Activated CD4-positive, alpha-beta T cell treated with anti-CD3 and anti-CD28 coated beads, Interleukin-2, amount 10 ng/mL, durations not matched to agents 7 days and 5 days (primary cell): ENCODE results near the gene RIC8A. TPM values are rescaled to one million over a fixed set of nuclear protein-coding genes. Genes with fewer than 3 reads are reported as not detected.

Source experiments
- CTCF ChIA-PET: fragments of 350-600 bp; sonication (Branson Sonifier 250); formaldehyde crosslinking; loops from one replicate; lab custom pipeline; 2021; ENCODE audit warnings: antibody characterized with exemption; lab: Charles Lee
- POLR2A ChIA-PET: fragments of 350-600 bp; sonication (Branson Sonifier 250); formaldehyde crosslinking; loops from one replicate; lab custom pipeline; 2021; ENCODE audit warnings: antibody characterized with exemption; lab: Charles Lee
- DNase-seq: peaks from one replicate; pipeline ENCODE4 v3.0.0-alpha.2; 2020
- H3K27ac Mint-ChIP-seq: one replicate; pipeline ENCODE4 v1.8.0; 2021; ENCODE audit warnings: mild to moderate bottlenecking, moderate library complexity, mixed read lengths
- H3K27me3 Mint-ChIP-seq: one replicate; pipeline ENCODE4 v1.8.0; 2021; ENCODE audit warnings: mixed read lengths
- H3K36me3 Mint-ChIP-seq: one replicate; pipeline ENCODE4 v1.8.0; 2021; ENCODE audit warnings: low read depth, mixed read lengths
- H3K4me1 Mint-ChIP-seq: one replicate; pipeline ENCODE4 v1.8.0; 2021; ENCODE audit warnings: mixed read lengths
- H3K4me3 Mint-ChIP-seq: one replicate; pipeline ENCODE4 v1.8.0; 2021; ENCODE audit warnings: mild to moderate bottlenecking, moderate library complexity, mixed read lengths
- H3K9me3 Mint-ChIP-seq: one replicate; pipeline ENCODE4 v1.8.0; 2021; ENCODE audit warnings: mixed read lengths
- total RNA-seq, 2 experiments: library from RNA; stranded (reverse); gene quantifications; one replicate each; pipeline ENCODE4 v1.2.3, GENCODE V29; 2021

The RIC8A gene
- total RNA-seq, 2 experiments from 2014 or later: 111 to 124 TPM

- Mint-ChIP-seq H3K27ac (peak overlapping the region; percentile 99), H3K27me3 (no peaks in the 10 kb centered on the region), H3K9me3 (no peaks in the 10 kb centered on the region), H3K36me3 (peaks cover 56% of the 10 kb centered on the region), H3K4me3 (peak overlapping the region; percentile 95), H3K4me1 (peaks cover 43% of the 10 kb centered on the region)
- POLR2A ChIA-PET: interaction anchor here (0.8 to 1.4 kb wide), 4 partner anchors 80 to 241 kb away, joined by 4 read pairs; no protein-coding TSS in a partner anchor
- no peak for DNase-seq
- CTCF ChIA-PET: interaction anchor here (0.5 to 1.8 kb wide), 8 partner anchors 11 to 238 kb away, joined by 3 to 6 read pairs (median 4); a partner anchor contains a TSS
These were observed 314 bp downstream of the RIC8A start for GRCh38 chr11:207863-208180.

GRCh38 chr11:208181-208916, 841 bp downstream of the RIC8A start:
- Mint-ChIP-seq H3K4me1 (peaks cover 38% of the 10 kb centered on the region), H3K9me3 (no peaks in the 10 kb centered on the region), H3K4me3 (peak overlapping the region; percentile 95), H3K36me3 (peaks cover 53% of the 10 kb centered on the region), H3K27me3 (no peaks in the 10 kb centered on the region), H3K27ac (peak overlapping the region; percentile 99)
- ChIA-PET CTCF (interaction anchor here (1.4 to 2.1 kb wide), 2 partner anchors 42 to 122 kb away, joined by 3 to 9 read pairs; no protein-coding TSS in a partner anchor), POLR2A (interaction anchor here (0.6 kb wide), 2 partner anchors 8 to 168 kb away, joined by 3 read pairs; no protein-coding TSS in a partner anchor)
- peak; percentile 87 for DNase-seq

- no peak for DNase-seq
- peaks cover 52% of the 10 kb centered on the region for H3K36me3 Mint-ChIP-seq
- H3K27ac Mint-ChIP-seq: peak overlapping the region; percentile 99
- peaks cover 32% of the 10 kb centered on the region for H3K4me1 Mint-ChIP-seq
- peak overlapping the region; percentile 95 for H3K4me3 Mint-ChIP-seq
- no peaks in the 10 kb centered on the region for H3K9me3 Mint-ChIP-seq
- CTCF ChIA-PET: interaction anchor here (2.1 kb wide), 1 partner anchor 42 kb away, joined by 9 read pairs; no protein-coding TSS in a partner anchor
- no peaks in the 10 kb centered on the region for H3K27me3 Mint-ChIP-seq
- POLR2A ChIA-PET: interaction anchor here (0.6 kb wide), 1 partner anchor 168 kb away, joined by 3 read pairs; no protein-coding TSS in a partner anchor
These were observed 1.4 kb downstream of the RIC8A start for GRCh38 chr11:208917-209260.

- Mint-ChIP-seq H3K27me3 (no peaks in the 10 kb centered on the region), H3K4me3 (peak overlapping the region; percentile 95), H3K4me1 (peaks cover 29% of the 10 kb centered on the region), H3K9me3 (no peaks in the 10 kb centered on the region), H3K27ac (peak overlapping the region; percentile 99), H3K36me3 (peaks cover 51% of the 10 kb centered on the region)
- CTCF ChIA-PET: interaction anchor here (0.6 to 2.1 kb wide), 2 partner anchors 13 to 41 kb away, joined by 3 to 9 read pairs; no protein-coding TSS in a partner anchor
- DNase-seq: no peak
- POLR2A ChIA-PET: interaction anchor here (0.6 kb wide), 1 partner anchor 167 kb away, joined by 3 read pairs; no protein-coding TSS in a partner anchor
These were observed 2.0 kb downstream of the RIC8A start for GRCh38 chr11:209275-210121.

- Mint-ChIP-seq H3K4me3 (peak overlapping the region; percentile 95), H3K36me3 (peaks cover 55% of the 10 kb centered on the region), H3K9me3 (no peaks in the 10 kb centered on the region), H3K4me1 (peaks cover 24% of the 10 kb centered on the region), H3K27ac (peak overlapping the region; percentile 50), H3K27me3 (no peaks in the 10 kb centered on the region)
- DNase-seq: no peak
- ChIA-PET CTCF (interaction anchor here (2.1 kb wide), 1 partner anchor 40 kb away, joined by 9 read pairs; no protein-coding TSS in a partner anchor), POLR2A (no interaction called here)
These were observed 2.8 kb downstream of the RIC8A start for GRCh38 chr11:210122-210802.

- CTCF ChIA-PET: no interaction called here
- H3K4me1 Mint-ChIP-seq: peaks cover 18% of the 10 kb centered on the region
- no peak for DNase-seq
- no peak overlapping the region for H3K27ac Mint-ChIP-seq
- peak overlapping the region; percentile 51 for H3K4me3 Mint-ChIP-seq
- no peaks in the 10 kb centered on the region for H3K9me3 Mint-ChIP-seq
- POLR2A ChIA-PET: no interaction called here
- H3K36me3 Mint-ChIP-seq: peaks cover 57% of the 10 kb centered on the region
- H3K27me3 Mint-ChIP-seq: no peaks in the 10 kb centered on the region
These were observed 3.3 kb downstream of the RIC8A start for GRCh38 chr11:210803-211180.

GRCh38 chr11:211295-211694, 3.8 kb downstream of the RIC8A start:
- no peak overlapping the region for H3K4me3 Mint-ChIP-seq
- H3K9me3 Mint-ChIP-seq: no peaks in the 10 kb centered on the region
- DNase-seq: no peak
- CTCF ChIA-PET: interaction anchor here (1.2 kb wide), 1 partner anchor 11 kb away, joined by 4 read pairs; no protein-coding TSS in a partner anchor
- POLR2A ChIA-PET: no interaction called here
- H3K4me1 Mint-ChIP-seq: peaks cover 13% of the 10 kb centered on the region
- peaks cover 59% of the 10 kb centered on the region for H3K36me3 Mint-ChIP-seq
- no peak overlapping the region for H3K27ac Mint-ChIP-seq
- no peaks in the 10 kb centered on the region for H3K27me3 Mint-ChIP-seq

GRCh38 chr11:211741-212140, 4.2 kb downstream of the RIC8A start:
- peaks cover 59% of the 10 kb centered on the region for H3K36me3 Mint-ChIP-seq
- H3K27me3 Mint-ChIP-seq: no peaks in the 10 kb centered on the region
- peaks cover 13% of the 10 kb centered on the region for H3K4me1 Mint-ChIP-seq
- DNase-seq: no peak
- CTCF ChIA-PET: interaction anchor here (1.2 to 2.0 kb wide), 3 partner anchors 11 to 39 kb away, joined by 4 to 9 read pairs (median 6); no protein-coding TSS in a partner anchor
- H3K9me3 Mint-ChIP-seq: no peaks in the 10 kb centered on the region
- H3K4me3 Mint-ChIP-seq: no peak overlapping the region
- no peak overlapping the region for H3K27ac Mint-ChIP-seq
- POLR2A ChIA-PET: no interaction called here

- POLR2A ChIA-PET: no interaction called here
- Mint-ChIP-seq H3K4me3 (no peak overlapping the region), H3K36me3 (peaks cover 57% of the 10 kb centered on the region)
These were observed 4.9 kb downstream of the RIC8A start for GRCh38 chr11:212150-213100.

GRCh38 chr11:213111-213510, 5.6 kb downstream of the RIC8A start:
- H3K4me3 Mint-ChIP-seq: no peak overlapping the region
- H3K4me1 Mint-ChIP-seq: peaks cover 23% of the 10 kb centered on the region
- no peak for DNase-seq
- POLR2A ChIA-PET: no interaction called here
- no peaks in the 10 kb centered on the region for H3K27me3 Mint-ChIP-seq
- no peaks in the 10 kb centered on the region for H3K9me3 Mint-ChIP-seq
- H3K27ac Mint-ChIP-seq: peak overlapping the region; percentile 42
- H3K36me3 Mint-ChIP-seq: peaks cover 54% of the 10 kb centered on the region
- CTCF ChIA-PET: interaction anchor here (2.0 kb wide), 1 partner anchor 38 kb away, joined by 9 read pairs; no protein-coding TSS in a partner anchor

More at GRCh38 chr11:212150-213100, 4.9 kb downstream of the RIC8A start:
- DNase-seq: no peak
- no peaks in the 10 kb centered on the region for H3K27me3 Mint-ChIP-seq
- peaks cover 16% of the 10 kb centered on the region for H3K4me1 Mint-ChIP-seq
- H3K9me3 Mint-ChIP-seq: no peaks in the 10 kb centered on the region
- CTCF ChIA-PET: interaction anchor here (1.2 to 2.0 kb wide), 3 partner anchors 10 to 38 kb away, joined by 4 to 9 read pairs (median 6); no protein-coding TSS in a partner anchor
- H3K27ac Mint-ChIP-seq: no peak overlapping the region

- CTCF ChIA-PET: no interaction called here
- DNase-seq: no peak
- POLR2A ChIA-PET: no interaction called here
- H3K36me3 Mint-ChIP-seq: peaks cover 52% of the 10 kb centered on the region
- no peaks in the 10 kb centered on the region for H3K9me3 Mint-ChIP-seq
- no peak overlapping the region for H3K4me3 Mint-ChIP-seq
- peaks cover 23% of the 10 kb centered on the region for H3K4me1 Mint-ChIP-seq
- no peak overlapping the region for H3K27ac Mint-ChIP-seq
- H3K27me3 Mint-ChIP-seq: no peaks in the 10 kb centered on the region
These were observed 6.6 kb downstream of the RIC8A start for GRCh38 chr11:214083-214482.
